ENCODE results near the gene DMWD.

GRCh38 chr19:45828945-45829344 is 36.3 kb upstream of the DMWD start:
- TF ChIP-seq, protein P1, sequence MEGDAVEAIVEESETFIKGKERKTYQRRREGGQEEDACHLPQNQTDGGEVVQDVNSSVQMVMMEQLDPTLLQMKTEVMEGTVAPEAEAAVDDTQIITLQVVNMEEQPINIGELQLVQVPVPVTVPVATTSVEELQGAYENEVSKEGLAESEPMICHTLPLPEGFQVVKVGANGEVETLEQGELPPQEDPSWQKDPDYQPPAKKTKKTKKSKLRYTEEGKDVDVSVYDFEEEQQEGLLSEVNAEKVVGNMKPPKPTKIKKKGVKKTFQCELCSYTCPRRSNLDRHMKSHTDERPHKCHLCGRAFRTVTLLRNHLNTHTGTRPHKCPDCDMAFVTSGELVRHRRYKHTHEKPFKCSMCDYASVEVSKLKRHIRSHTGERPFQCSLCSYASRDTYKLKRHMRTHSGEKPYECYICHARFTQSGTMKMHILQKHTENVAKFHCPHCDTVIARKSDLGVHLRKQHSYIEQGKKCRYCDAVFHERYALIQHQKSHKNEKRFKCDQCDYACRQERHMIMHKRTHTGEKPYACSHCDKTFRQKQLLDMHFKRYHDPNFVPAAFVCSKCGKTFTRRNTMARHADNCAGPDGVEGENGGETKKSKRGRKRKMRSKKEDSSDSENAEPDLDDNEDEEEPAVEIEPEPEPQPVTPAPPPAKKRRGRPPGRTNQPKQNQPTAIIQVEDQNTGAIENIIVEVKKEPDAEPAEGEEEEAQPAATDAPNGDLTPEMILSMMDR (IDR thresholded peaks at IDR 0.05; ENCODE audit: low read depth, low read length, poor library complexity, severe bottlenecking), result no peak
- TF ChIP-seq EZH2phosphoT487 (IDR thresholded peaks at IDR 0.05; ENCODE audit: borderline replicate concordance, low read length), result no peak
